Measurements from ENCODE around the gene PTGES.
"Not testable (repeated sequence)": the region's sequence is repeated elsewhere in the genome, so short reads cannot be mapped to it uniquely, and the experiment has no call there.

Gene PTGES

GRCh38 chr9:129752900-129753729, at the start of gene PTGES:
Gene PTGES, minus strand, starts transcription at chr9:129753042. Its CDS starts 30 bp downstream, at chr9:129753012.
- DNase-seq, result peak; percentile 86

- no peak for DNase-seq
Measured at GRCh38 chr9:129801504-129801903, 48.7 kb upstream of the PTGES start.

- DNase-seq, result no peak
Measured at GRCh38 chr9:129798973-129799372, 46.1 kb upstream of the PTGES start.

GRCh38 chr9:129796029-129796428, 43.2 kb upstream of the PTGES start:
- not testable (repeated sequence) for DNase-seq

- no peak for DNase-seq
Measured at GRCh38 chr9:129794549-129794948, 41.7 kb upstream of the PTGES start.

GRCh38 chr9:129786481-129786880, 33.6 kb upstream of the PTGES start:
- no peak for DNase-seq

- no peak for DNase-seq
Measured at GRCh38 chr9:129785866-129786265, 33.0 kb upstream of the PTGES start.

GRCh38 chr9:129784970-129785369, 32.1 kb upstream of the PTGES start:
- not testable (repeated sequence) for DNase-seq

GRCh38 chr9:129783516-129784361, 30.9 kb upstream of the PTGES start:
- DNase-seq, result peak; percentile 82

GRCh38 chr9:129781981-129782380, 29.1 kb upstream of the PTGES start:
- DNase-seq, result no peak

GRCh38 chr9:129781131-129781530, 28.3 kb upstream of the PTGES start:
- no peak for DNase-seq

GRCh38 chr9:129779560-129780190, 26.8 kb upstream of the PTGES start:
- DNase-seq, result no peak

GRCh38 chr9:129778469-129778868, 25.6 kb upstream of the PTGES start:
- peak; percentile 33 for DNase-seq

GRCh38 chr9:129777769-129778130, 24.9 kb upstream of the PTGES start:
- no peak for DNase-seq

GRCh38 chr9:129776938-129777768, 24.3 kb upstream of the PTGES start:
- DNase-seq, result peak; percentile 94

GRCh38 chr9:129776566-129776937, 23.7 kb upstream of the PTGES start:
- no peak for DNase-seq

GRCh38 chr9:129776096-129776495, 23.3 kb upstream of the PTGES start:
- not testable (repeated sequence) for DNase-seq

GRCh38 chr9:129775448-129775798, 22.6 kb upstream of the PTGES start:
- no peak for DNase-seq

GRCh38 chr9:129774791-129775447, 22.1 kb upstream of the PTGES start:
- no peak for DNase-seq

GRCh38 chr9:129773262-129774048, 20.6 kb upstream of the PTGES start:
- DNase-seq, result peak; percentile 47

- no peak for DNase-seq
Measured at GRCh38 chr9:129770741-129771140, 17.9 kb upstream of the PTGES start.

All from DMS53 (cell line).